ENCODE results near the gene NRP1. TPM values are rescaled to one million over a fixed set of nuclear protein-coding genes. Genes with fewer than 3 reads are reported as not detected.

The NRP1 gene

GRCh38 chr10:33127622-33128021, 206.8 kb downstream of the NRP1 start:
- Histone ChIP-seq H3K4me2 (ENCODE audit: insufficient read depth, low read length, poor library complexity, severe bottlenecking) (no peak overlapping the region), H3K14ac (ENCODE audit: low read length) (no peak overlapping the region), H2AK5ac (ENCODE audit: low read depth, low read length) (no peak overlapping the region), H2BK15ac (ENCODE audit: low read length) (no peak overlapping the region), H2BK5ac (ENCODE audit: low read length) (no peak overlapping the region), H3K4me3 (ENCODE audit: low read length in 2 of 2) (no peak overlapping the region), H2BK120ac (ENCODE audit: low read depth, low read length) (no peak overlapping the region), H3K27ac (replicated peaks; ENCODE audit: low read length) (no peak overlapping the region), H3K18ac (ENCODE audit: low read length) (no peak overlapping the region), H3K79me1 (ENCODE audit: low read depth, low read length) (no peaks in the 10 kb centered on the region), H3K23ac (ENCODE audit: low read depth, low read length, poor library complexity) (no peak overlapping the region), H3K36me3 (replicated peaks in 1 of 2; ENCODE audit: control insufficient read depth in 2 of 2, insufficient read depth in 2 of 2, low read length in 2 of 2) (no peaks in the 10 kb centered on the region), H2BK12ac (ENCODE audit: low read length) (no peak overlapping the region), H3K27me3 (ENCODE audit: control insufficient read depth in 3 of 3, insufficient read depth in 3 of 3, low read depth in 1 of 3, low read length in 3 of 3) (peaks cover 0 to 26% (median 0%) of the 10 kb centered on the region in 3 experiments), H3K9me3 (replicated peaks in 1 of 2; ENCODE audit: control insufficient read depth in 2 of 2, insufficient read depth in 1 of 2, low read depth in 1 of 2, low read length in 2 of 2) (no peaks in the 10 kb centered on the region), H3K4me1 (ENCODE audit: control insufficient read depth in 2 of 2, insufficient read depth in 1 of 2, low read depth in 1 of 2, low read length in 2 of 2) (no peaks in the 10 kb centered on the region), H4K91ac (ENCODE audit: low read depth, low read length, poor library complexity) (no peak overlapping the region), H4K8ac (ENCODE audit: low read depth, low read length) (no peak overlapping the region), H3K9ac (ENCODE audit: low read depth, low read length, poor library complexity) (no peak overlapping the region), H3K4ac (ENCODE audit: low read length) (no peak overlapping the region), H2AFZ (ENCODE audit: low read length) (no peak overlapping the region)
- WGBS, 2 donors (ENCODE audit: extremely low coverage in 2 of 2, insufficient read length in 2 of 2, insufficient replicate concordance in 1 of 2): no CpG with 5 or more reads among the region's 9 CpGs
- DNase-seq (ENCODE audit: low spot score): no peak

Small RNA genes lying within 50 kb of the gene (small RNA-seq; reads per million reads assigned to genes)
- not detected for gene AL353600.1 (ENCODE audit: insufficient read depth)
- not detected for gene RN7SL398P (ENCODE audit: insufficient read depth)

All from neuronal stem cell (in vitro differentiated cells).